AG04450 (cell line): ENCODE results near the gene ARHGEF12. TPM values are rescaled to one million over a fixed set of nuclear protein-coding genes. Genes with fewer than 3 reads are reported as not detected.
A peak's percentile ranks its signal among the peaks of the same experiment; 100 is the strongest.

ENCODE experiments used
- CTCF ChIA-PET: fragments of 300-600, 350-600 bp; formaldehyde crosslinking; extraction: SDS; loops from one replicate; lab custom pipeline; 2022; ENCODE audit warnings: antibody characterized with exemption, inconsistent platforms; lab: Charles Lee
- POLR2A ChIA-PET: fragments of 350-600 bp; formaldehyde crosslinking; extraction: SDS; loops from one replicate; lab custom pipeline; 2021; ENCODE audit warnings: antibody characterized with exemption, inconsistent platforms; lab: Yijun Ruan, JAX
- DNase-seq: peaks from one replicate; pipeline ENCODE4 v3.0.0-alpha.2; 2011; ENCODE audit warnings: low read depth, low spot score
- H3K27ac ChIP-seq: one replicate; pipeline ENCODE4 v1.5.1; 2012; ENCODE audit warnings: low read depth, low read length, control low read depth
- H3K27me3 ChIP-seq: one replicate; pipeline ENCODE4 v1.6.0; 2012; ENCODE audit warnings: low read length; ENCODE audit not compliant: control insufficient read depth, insufficient read depth
- H3K4me3 ChIP-seq: 2 replicates; pipeline ENCODE4 v1.5.1; 2011; ENCODE audit warnings: mild to moderate bottlenecking, low read depth, low read length, control low read depth
- H3K9me3 ChIP-seq: 2 replicates; pipeline ENCODE4 v1.5.1; 2012; ENCODE audit warnings: low read length; ENCODE audit not compliant: control insufficient read depth, insufficient read depth
- polyA plus RNA-seq: library from polyadenylated mRNA; depleted of rRNA; stranded (reverse); fragments of >200 nt; gene quantifications from 2 replicates; pipeline ENCODE4 v1.2.3, GENCODE V29; 2011
- TF ChIP-seq, protein P1 (sequence below): IDR thresholded peaks from 2 replicates; pipeline ENCODE4 v1.5.1; 2011; ENCODE audit warnings: low read depth, low read length, control low read depth, inconsistent platforms

ARHGEF12 gene
- polyA plus RNA-seq, 1 experiment, result 64.8 TPM

DNA sequence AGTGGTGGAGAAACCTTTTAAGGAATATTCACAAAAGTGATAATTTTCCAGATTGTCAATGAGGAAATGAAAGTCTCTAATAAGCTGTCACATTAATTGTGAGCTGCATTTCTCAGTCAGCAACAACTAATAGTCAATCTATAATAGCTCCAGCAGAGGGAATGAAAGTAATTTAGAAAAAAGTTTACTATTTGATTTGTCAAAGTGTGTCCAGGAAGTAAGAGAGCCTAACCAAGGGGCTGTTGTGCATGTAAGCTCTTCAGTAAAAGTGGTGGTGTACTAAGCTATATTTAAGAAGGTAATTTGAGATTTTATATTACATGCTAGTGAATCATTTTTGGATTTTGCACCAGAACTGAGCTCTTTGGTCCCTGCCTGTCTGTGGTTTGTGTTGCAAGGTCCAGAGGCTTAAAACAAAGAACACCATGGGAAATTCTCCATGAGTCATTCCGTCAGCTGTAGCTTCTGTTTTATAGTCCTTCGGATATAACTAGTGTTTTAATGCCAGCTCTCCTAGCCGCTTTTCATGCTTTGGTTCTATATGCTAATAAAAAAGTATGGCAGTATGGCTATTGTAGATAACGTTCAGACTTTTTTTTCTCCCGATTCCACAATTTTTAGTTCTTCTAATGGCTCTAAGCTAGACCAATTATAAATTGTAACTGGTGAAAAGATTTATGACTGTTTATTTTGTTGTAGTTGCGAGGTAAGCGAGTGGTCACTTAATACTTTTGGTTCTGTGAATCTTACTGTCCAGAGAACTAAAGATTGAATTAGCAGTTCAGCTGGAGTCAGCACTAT is 64.6 kb downstream of the ARHGEF12 start:
- ChIA-PET CTCF (interaction anchor here (0.5 to 1.7 kb wide), 6 partner anchors 10 to 82 kb away, joined by 3 to 9 read pairs (median 4); no protein-coding TSS in a partner anchor), POLR2A (interaction anchor here (0.6 to 1.6 kb wide), 10 partner anchors 9 to 987 kb away, joined by 3 to 12 read pairs (median 4); partner anchors contain the start of gene ARHGEF12)
- Histone ChIP-seq H3K4me3 (peak overlapping the region; percentile 47), H3K27ac (no peak overlapping the region), H3K27me3 (no peaks in the 10 kb centered on the region), H3K9me3 (peaks cover under 1% of the 10 kb centered on the region; the same call in 1 of the 2 replicates)
- TF ChIP-seq, protein P1, sequence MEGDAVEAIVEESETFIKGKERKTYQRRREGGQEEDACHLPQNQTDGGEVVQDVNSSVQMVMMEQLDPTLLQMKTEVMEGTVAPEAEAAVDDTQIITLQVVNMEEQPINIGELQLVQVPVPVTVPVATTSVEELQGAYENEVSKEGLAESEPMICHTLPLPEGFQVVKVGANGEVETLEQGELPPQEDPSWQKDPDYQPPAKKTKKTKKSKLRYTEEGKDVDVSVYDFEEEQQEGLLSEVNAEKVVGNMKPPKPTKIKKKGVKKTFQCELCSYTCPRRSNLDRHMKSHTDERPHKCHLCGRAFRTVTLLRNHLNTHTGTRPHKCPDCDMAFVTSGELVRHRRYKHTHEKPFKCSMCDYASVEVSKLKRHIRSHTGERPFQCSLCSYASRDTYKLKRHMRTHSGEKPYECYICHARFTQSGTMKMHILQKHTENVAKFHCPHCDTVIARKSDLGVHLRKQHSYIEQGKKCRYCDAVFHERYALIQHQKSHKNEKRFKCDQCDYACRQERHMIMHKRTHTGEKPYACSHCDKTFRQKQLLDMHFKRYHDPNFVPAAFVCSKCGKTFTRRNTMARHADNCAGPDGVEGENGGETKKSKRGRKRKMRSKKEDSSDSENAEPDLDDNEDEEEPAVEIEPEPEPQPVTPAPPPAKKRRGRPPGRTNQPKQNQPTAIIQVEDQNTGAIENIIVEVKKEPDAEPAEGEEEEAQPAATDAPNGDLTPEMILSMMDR, result no peak
- DNase-seq, result peak; percentile 94

DNA sequence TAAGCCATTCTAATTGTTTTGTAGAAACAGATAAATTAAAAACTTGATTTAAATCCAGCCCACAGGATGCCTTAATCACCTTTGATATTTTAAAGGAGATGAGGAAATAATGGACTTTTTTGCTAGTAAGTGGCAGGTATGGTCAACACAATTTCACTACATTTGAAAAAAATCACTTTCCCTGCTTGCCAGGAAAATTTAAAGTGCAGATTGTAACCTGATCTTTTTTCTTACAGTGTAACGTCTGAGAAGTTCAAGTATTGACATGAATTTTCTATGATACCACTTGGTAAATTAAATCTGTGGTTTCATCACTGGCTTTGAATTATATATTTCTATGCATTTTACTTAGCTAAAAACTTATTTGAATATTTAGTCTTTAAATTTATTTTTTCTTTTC is 65.3 kb downstream of the ARHGEF12 start:
- H3K27ac ChIP-seq, result no peak overlapping the region
- TF ChIP-seq, protein P1, result no peak
- DNase-seq, result no peak
- peak overlapping the region; percentile 47; the same call in 1 of the 2 replicates for H3K4me3 ChIP-seq
- CTCF ChIA-PET, result interaction anchor here (1.0 to 1.7 kb wide), 4 partner anchors 11 to 67 kb away, joined by 3 to 9 read pairs (median 4); no protein-coding TSS in a partner anchor
- H3K9me3 ChIP-seq, result no peaks in the 10 kb centered on the region
- H3K27me3 ChIP-seq, result no peaks in the 10 kb centered on the region
- POLR2A ChIA-PET, result interaction anchor here (1.4 to 1.6 kb wide), 4 partner anchors 30 to 66 kb away, joined by 4 to 12 read pairs (median 7); partner anchors contain the start of gene ARHGEF12

DNA sequence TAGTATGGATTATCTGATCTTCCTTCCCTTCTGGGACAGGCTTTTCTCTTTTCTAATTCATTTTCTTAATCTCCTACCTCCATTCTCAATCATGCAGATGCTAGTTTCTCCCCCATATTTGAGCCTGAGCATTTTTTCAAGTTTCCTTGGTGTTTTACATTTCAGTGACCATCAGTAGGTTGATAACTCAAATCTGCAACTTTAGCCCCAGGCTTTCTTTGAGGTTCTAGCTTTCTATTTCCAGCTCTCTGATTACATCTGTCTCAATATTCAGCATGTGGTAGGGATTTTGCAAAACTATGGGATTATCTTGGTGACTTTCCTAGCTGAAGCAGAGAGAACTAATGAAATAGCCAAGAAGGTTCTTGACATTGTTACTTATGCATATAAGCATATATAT is 67.8 kb downstream of the ARHGEF12 start:
- Histone ChIP-seq H3K27me3 (no peaks in the 10 kb centered on the region), H3K4me3 (no peak overlapping the region), H3K27ac (no peak overlapping the region), H3K9me3 (no peaks in the 10 kb centered on the region)
- ChIA-PET CTCF (interaction anchor here (0.6 kb wide), 1 partner anchor 1008 kb away, joined by 4 read pairs; no protein-coding TSS in a partner anchor), POLR2A (no interaction called here)
- TF ChIP-seq, protein P1, result no peak
- no peak for DNase-seq

DNA sequence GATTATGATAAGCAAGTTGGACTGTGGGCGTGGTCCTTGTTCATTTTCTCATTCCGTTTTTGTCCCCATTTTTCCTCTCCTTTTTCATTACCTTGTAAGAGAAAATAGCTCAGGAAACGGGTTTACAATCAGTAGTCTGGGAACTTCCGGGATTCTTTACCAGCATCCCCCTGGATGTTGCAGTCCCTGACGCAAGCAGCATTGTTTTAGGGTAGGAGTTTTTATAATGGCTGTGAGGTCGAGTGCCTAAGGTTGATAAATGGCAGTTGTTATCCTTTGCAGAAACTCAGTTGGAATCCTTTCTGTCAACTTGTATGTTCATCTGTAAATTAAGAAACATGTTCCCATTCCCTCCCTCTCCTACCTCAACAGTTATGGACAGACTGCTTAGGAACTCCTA is 68.3 kb downstream of the ARHGEF12 start:
- POLR2A ChIA-PET, result no interaction called here
- TF ChIP-seq, protein P1, result no peak
- no peaks in the 10 kb centered on the region for H3K9me3 ChIP-seq
- no peaks in the 10 kb centered on the region for H3K27me3 ChIP-seq
- H3K27ac ChIP-seq, result no peak overlapping the region
- CTCF ChIA-PET, result no interaction called here
- H3K4me3 ChIP-seq, result no peak overlapping the region
- DNase-seq, result no peak

DNA sequence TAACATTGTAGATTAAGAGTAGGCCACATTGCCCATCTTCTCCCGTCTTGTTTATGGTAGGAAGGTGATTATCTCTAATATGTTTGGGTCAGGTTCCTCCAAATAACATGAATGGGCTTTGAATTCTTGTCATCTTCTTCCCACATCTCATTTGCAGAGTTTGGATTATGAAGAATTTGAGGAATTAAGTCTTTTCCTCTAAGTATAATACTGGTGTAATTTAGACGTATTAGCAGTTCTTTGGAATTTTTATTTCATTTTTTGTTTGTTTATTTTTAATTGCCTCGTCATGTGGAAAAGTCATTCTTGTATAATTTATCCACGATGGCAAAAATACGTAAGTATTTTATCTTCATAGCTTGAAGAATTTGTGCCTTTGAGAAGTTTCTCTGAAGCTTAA is 73.4 kb downstream of the ARHGEF12 start:
- CTCF ChIA-PET, result interaction anchor here (0.5 to 2.5 kb wide), 3 partner anchors 16 to 101 kb away, joined by 3 to 9 read pairs (median 3); no protein-coding TSS in a partner anchor
- POLR2A ChIA-PET, result interaction anchor here (0.6 to 1.8 kb wide), 2 partner anchors 9 to 614 kb away, joined by 3 to 5 read pairs; partner anchors contain the start of gene TBCEL
- no peak overlapping the region for H3K4me3 ChIP-seq
- TF ChIP-seq, protein P1, result no peak
- H3K27me3 ChIP-seq, result no peaks in the 10 kb centered on the region
- H3K27ac ChIP-seq, result no peak overlapping the region
- no peaks in the 10 kb centered on the region for H3K9me3 ChIP-seq
- no peak for DNase-seq
